Activated CD4-positive, alpha-beta T cell treated with anti-CD3 and anti-CD28 coated beads, Interleukin-2, amount 50 U/mL, for 4 hours (primary cell): Measurements from ENCODE around the gene HOXD13.

Experiments
- DNase-seq, 2 experiments: peaks; one replicate each; pipeline ENCODE4 v3.0.0-alpha.2; 2020

Gene HOXD13

DNA sequence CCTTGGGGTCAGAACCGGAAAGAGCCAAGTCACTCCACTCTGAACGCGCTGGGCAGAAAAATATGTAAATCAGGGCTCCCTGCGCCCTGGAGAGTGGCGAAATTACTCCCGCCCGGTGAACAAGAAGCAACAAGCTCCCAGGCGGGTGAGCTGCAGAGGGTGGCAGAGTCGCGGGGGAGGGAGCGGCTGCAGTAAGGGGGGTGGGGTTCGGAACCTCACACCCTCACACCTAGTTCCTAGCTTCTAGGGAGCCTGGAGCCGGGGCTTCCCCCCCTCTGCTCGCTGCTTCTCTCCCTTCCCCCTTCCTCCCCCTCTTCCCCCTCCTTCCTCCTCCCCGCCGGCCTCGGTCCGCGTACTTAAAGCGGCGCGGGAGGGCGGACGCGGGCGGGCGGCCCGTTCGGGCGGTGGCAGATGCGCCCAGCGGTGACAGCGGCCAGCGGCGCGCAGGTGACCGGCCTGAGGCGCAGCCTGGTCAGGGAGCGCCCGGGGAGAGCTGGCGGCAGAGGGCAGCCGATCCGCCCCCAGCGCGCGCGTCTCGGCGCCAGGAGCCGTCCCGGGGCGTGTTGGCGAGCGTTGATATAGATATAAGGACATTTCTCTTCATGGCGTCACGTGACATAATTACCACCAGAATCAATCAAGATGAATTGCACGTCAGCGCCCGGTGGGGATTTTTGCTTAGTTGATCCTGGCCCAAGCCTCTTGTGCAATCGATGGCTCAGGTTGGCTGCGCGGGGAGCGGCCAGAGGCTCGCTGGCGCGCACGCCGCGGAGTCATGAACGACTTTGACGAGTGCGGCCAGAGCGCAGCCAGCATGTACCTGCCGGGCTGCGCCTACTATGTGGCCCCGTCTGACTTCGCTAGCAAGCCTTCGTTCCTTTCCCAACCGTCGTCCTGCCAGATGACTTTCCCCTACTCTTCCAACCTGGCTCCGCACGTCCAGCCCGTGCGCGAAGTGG is 14.3 kb downstream of the HOXD13 start, which contains the start of gene HOXD11:
HOXD11 (plus strand) TSS at position 700 of the 959 bp plus-strand sequence; CDS start at position 776, 76 bp downstream.
- DNase-seq = no peak

DNA sequence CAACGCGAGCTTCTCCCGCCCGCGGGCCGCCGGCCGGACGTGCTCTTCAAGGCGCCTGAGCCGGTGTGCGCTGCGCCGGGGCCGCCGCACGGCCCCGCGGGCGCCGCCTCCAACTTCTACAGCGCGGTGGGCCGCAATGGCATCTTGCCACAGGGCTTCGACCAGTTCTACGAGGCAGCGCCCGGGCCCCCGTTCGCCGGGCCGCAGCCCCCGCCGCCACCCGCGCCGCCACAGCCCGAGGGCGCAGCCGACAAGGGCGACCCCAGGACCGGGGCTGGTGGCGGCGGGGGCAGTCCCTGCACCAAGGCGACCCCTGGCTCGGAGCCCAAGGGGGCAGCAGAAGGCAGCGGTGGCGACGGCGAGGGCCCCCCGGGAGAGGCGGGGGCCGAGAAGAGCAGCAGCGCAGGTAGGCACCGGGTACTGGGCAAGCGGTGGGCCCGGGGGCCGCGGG is 15.2 kb downstream of the HOXD13 start:
- no peak for DNase-seq

DNA sequence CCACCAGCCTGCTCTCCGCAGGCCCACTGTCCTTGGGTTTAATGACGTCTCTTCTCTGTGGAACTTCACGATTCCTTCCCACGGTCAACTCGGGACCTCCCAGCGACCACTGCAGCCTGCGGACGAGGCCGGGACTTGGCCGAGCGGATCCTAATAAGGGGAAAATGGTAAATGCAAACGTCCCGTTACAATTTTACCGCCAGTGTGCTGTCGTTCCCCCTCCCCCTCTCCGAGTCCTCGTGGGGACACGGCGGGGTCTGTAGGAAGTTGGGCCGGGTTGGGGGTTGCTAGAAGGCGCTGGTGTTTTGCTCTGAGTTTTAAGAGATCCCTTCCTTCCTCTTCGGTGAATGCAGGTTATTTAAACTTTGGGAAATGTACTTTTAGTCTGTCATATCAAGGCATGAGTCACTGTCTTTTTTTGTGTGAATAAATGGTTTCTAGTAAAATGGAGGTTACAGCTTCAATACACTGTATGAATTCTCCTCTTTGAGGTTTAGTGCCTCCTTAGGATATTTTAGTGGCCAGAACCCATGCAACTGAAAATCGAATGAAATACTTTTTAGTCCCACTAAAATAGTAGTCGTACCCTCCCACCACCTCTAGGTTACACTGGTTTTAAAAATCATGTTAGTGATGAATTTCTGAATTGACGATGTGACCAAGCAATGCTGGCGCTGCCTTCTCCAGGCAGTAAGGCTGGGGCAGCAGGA is 16.8 kb downstream of the HOXD13 start:
- no peak for DNase-seq

DNA sequence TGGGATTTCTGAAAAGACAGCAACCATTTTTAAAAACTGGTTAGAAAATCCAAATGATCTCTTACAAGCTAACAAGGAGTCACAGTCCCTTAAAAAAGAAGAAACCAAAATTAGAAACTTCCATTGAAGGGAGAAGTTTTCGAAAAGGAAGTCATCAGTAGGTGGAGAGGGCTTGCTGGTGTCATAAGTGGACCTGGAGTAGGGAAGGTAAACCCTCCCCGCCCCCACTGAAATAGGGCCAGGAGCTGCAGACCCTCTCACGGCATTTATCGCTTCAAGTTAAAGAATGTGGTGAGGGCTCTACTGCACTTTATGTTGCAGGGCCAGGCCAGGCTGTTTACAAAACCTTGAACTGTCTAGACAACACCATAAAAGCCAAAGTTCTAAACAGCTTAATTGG is 17.4 kb downstream of the HOXD13 start:
- no peak for DNase-seq

DNA sequence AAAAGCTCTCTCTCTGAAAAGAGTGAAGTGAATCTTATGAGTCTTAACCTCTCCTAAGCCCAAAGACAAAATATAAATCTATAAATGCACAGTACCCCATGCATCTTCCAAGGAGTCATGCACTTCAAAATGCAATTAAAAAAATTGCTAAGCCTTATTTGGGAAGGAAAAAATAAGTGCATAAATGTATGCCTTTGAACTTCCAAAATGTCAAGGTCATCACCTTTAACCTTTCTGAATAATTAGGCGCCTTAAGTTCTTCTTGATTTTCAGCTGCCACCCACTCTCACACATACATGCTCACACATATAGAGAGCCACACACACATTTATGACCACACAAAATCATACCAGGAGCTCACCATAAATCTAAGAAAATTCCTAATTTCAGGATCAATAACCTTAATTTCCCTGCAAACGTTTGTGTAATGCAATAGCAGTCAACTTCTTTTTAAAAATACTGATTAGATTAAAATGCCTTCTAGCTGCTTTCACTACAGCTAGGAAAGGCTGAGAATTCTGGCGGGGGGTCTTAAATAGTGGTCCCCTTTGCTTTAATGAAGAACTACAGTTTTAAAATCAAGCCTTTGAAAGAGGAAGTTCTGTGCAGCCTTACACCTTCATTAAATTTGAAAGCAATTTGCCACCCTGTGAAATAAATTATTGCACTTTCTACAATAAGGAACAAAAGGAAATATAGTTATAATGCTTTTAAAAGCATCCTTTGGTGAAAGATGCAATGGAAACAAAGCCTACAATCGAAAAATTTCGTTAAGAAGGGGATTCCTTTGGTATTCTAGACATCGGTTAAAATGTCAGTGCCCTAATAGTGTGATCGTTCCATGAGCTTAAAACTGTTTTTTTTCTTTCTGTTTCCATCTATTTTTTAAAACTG is 18.1 kb downstream of the HOXD13 start:
- no peak for DNase-seq

DNA sequence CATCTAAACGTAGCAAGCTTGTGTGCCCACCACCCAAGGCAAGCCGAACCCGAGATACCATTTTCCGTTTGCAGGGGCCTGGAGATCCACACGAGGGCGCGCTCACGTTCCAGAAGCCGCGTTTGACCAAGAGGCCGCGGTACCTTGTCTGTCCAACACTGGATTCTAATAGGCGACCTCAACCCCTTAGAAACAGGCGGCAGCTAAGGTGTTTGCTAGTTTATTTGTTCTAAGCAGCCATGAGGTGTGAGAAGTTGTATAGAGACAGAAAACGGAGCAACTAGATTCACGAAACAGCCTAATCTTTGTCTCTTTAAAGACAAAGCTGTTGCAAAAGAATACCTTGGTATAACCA is 18.8 kb downstream of the HOXD13 start:
- DNase-seq = no peak

DNA sequence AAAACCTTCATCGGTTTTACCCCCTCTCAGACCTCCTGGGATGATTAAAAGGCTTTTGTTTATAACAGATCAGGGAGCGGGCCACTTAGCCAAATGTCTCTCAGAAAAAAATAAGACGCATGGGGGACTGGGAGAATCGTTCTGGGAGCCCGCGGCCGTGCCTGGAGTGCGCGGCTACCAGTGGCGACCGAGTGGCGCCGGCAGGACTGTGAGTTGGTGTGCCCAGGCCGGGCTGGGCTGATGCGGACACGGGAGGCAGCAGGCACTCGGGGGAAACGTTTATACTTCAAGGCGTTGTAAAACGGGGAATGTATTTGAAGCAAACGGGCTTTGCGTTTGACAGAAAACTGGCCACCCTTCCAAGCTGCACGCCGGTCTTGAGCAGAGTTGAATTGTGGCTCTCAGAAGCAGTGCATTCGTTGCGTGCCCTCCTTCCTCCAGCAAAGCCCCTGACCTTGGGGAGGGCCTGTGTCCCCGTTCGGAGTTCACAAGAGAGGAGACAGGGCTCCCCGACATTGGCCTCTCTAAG is 19.4 kb downstream of the HOXD13 start:
- DNase-seq = no peak

DNA sequence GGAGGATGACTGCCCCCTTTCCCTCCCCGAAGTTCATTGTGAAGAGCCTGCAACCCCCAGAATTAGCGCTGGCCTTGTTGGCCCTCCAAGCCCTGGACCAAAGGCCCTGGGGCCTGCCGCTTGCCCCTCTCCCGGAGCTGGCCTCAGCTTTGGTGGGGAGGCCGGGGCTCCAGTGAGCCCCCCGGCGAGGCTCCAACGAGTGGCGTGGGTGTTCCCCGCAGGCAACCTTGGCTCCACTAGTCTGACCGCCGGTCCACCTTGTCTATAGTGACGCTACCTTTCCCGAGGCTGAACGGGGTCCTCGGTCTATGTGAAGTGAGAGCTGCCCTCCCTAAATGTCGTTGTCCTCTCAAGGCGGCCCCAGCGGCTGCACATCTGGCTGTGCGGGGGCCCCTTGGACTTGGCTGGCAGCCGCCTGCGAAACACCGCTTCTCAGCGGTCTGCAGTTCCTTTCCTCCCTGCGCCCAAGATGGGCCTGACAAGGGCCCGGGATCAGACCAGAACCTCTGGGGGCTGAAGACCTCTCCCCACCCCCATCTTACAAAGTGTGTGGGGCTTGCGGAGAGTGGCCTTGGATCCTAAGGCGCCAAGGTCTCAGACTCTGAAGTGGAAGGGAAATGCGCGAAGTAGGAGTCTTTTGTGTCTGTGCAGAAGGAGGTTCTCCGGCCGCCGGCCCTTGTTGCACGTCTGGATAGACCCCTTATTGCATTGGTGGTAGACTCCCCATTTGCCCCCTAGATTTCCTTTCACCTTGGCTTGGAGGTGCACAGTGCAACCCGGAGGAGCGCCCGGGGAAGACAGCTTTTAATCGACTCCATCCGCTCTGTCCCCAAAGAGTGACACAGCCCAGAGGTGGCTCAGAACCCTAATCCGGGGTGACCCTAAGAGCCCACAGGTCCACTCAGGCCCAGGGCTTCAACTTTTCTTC is 20.1 kb downstream of the HOXD13 start:
- DNase-seq = no peak

DNA sequence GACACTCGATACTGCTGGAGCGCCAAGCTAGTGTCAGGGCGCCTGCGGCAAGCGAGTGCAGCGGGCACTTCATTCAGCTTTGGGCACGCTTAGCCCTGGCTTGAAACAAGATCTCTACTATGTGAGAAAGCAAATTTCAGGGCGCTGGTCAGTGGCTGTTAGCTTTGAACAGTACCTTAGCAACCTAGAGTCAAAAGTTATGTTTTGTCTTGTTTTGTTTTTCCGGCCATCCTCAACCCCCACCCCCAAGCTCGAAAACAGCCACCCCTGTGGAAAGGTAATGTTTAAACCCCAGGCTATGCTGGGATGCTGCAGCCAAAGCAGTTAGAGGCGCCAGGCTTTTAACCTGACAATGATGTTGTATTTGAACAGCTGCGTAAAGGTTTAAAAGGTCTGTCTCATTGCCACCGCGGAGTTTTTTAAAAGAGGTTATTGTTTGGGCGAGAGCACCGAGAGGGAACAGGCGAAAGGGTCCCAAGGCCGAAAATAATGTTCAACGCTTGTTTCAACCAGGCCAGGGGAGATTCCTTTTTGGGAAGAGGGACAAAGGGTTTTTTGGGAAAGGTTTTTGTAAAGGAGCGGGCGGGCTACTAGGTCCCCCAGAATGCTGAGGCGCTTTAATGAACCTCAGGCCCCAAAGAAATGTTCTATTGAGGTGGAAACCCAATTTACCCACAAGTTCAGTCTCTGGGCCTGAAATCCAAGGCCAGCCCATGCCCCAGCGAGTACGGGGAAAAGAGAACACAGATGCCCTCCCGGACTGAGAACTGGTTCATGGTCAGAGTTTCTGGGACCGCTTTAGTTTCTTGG is 21.8 kb downstream of the HOXD13 start:
- DNase-seq = no peak

DNA sequence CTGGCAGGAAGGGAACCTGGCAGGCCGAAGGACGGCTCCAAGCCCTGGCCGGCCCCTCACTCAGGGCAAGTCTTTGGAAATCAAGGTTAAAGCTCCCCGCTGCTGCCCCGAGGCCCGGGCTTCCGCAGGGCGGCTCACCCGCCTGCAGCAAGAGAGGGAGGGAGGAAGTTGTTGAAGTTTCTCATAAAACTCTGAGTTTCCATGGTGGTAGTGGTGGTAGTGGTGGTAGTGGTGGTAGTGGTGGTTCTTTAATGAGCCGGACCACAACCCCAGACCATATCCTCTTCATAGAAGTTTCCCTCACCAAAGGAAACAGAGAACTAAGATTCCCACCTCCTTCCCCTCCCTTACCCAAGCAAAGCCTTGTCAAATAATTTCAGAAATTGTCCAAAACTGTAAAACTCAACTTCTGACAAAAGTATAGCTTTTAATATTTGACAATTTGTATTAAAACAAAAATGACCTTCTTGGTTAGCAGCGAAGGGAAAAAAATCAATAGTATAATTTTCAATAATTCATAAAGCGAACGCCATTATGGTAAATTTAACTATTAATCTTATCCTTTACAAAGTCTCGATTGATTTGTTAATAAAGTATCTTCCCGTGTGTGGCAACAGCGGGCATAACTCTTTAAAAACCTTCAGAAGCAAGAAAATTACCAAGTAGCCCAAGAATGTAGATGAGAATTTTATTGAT is 22.6 kb downstream of the HOXD13 start:
- no peak for DNase-seq

DNA sequence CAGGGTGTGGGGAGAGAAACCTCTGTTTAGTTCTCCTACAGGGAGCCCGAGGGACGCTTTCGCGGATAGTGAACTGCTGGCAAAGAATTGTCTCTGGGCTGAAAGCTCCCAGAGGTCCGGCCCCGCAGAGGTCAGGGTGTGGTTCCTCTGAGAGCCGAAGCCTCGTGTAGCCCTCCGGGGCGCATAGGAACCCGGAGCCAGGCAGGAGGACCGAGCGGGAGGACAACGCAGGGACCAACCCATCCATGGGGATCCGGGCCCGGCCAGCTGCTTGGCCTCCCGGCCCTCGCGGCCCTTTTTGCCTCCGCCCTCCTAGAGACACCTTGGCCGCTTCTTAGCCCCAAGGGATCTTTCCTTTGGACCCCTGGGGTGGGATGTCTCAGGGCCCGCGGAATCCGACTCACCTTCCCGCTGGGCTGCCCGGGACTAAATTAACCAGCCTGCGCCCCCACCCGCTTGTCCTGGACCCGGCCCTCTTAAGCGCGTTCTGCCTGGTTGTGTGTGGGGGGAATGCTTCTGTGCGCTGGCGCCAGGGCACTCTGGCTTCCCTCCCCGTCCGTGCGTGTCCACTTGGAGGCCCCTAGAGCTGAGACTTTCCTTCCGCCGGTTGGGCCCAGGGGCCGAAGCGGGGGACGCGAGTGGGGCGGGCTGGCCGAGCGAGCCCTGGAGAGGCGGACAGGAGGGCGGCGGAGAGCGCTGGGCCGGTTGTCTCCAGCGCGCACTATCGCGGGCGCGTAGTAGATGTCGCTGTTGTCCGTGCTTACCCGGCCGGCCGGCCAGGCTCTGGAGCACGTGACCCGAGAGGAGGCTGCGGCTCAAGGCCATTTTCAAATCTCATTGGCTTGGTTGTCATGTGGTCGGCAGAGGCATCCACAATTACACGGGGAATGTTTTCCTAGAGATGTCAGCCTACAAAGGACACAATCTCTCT is 23.6 kb downstream of the HOXD13 start, which contains the start of gene HOXD10:
HOXD10 (plus strand) TSS at position 896 of the 931 bp plus-strand sequence. CDS start 56 bp downstream, outside the sequence.
- DNase-seq = no peak

DNA sequence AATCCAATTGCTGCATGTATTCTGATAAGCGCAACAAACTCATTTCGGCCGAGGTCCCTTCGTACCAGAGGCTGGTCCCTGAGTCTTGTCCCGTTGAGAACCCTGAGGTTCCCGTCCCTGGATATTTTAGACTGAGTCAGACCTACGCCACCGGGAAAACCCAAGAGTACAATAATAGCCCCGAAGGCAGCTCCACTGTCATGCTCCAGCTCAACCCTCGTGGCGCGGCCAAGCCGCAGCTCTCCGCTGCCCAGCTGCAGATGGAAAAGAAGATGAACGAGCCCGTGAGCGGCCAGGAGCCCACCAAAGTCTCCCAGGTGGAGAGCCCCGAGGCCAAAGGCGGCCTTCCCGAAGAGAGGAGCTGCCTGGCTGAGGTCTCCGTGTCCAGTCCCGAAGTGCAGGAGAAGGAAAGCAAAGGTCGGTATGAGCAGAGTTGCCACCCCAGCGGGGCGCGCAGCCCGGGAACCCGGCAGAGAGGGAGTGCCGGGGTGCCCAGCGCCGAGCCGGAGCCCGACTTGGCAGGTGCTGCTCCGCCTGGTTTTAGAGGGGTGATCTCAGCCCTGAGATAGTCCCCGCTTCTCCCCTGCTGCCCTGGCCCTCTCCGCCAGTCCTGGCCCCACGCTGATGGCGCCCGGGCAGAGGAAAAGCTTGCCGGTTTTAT is 24.8 kb downstream of the HOXD13 start:
- DNase-seq = no peak

DNA sequence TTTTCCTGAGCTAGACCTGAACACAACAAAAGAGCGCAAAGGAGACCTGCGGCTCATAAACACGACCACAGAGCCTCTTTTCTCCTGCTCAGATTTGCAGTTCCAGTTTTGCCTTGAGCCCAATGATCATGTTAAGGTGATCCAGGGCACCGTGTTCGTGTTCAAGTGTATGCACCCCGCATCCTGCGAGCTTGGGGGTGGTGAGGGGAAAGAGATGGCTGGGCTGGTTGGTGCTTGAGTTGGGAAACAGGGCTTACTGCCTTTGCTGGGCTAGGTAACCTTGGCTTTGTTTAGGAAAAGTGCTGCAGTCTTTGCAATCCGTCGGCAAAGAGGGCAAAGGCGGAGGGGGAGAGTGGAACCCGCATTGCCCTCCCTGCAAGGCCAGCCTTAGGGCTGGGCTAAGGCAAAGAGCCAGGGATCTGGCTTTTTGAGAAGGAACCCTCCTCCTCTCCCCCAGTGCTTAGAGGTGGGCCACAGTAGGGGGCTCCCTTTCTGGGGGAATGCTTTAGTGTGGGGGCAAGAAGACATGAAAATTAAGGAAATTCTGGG is 25.4 kb downstream of the HOXD13 start:
- DNase-seq = no peak

DNA sequence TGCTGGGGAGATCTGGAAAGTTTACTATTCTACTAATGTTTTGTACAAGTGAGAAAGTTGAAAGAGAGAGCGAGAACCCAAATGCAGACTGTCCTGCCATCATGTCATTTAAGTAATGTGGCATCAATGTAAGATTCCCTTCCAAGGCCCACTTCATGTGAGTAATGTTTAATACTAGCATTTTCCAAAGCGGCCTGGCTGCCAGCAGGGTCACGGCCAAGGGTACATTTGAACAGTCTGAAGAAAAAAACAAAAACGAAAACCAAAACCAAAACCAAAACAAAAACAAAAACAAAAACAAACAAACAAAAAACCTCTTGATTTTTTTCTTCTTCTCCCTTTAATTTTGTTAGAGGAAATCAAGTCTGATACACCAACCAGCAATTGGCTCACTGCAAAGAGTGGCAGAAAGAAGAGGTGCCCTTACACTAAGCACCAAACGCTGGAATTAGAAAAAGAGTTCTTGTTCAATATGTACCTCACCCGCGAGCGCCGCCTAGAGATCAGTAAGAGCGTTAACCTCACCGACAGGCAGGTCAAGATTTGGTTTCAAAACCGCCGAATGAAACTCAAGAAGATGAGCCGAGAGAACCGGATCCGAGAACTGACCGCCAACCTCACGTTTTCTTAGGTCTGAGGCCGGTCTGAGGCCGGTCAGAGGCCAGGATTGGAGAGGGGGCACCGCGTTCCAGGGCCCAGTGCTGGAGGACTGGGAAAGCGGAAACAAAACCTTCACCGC is 26.2 kb downstream of the HOXD13 start:
- no peak for DNase-seq

DNA sequence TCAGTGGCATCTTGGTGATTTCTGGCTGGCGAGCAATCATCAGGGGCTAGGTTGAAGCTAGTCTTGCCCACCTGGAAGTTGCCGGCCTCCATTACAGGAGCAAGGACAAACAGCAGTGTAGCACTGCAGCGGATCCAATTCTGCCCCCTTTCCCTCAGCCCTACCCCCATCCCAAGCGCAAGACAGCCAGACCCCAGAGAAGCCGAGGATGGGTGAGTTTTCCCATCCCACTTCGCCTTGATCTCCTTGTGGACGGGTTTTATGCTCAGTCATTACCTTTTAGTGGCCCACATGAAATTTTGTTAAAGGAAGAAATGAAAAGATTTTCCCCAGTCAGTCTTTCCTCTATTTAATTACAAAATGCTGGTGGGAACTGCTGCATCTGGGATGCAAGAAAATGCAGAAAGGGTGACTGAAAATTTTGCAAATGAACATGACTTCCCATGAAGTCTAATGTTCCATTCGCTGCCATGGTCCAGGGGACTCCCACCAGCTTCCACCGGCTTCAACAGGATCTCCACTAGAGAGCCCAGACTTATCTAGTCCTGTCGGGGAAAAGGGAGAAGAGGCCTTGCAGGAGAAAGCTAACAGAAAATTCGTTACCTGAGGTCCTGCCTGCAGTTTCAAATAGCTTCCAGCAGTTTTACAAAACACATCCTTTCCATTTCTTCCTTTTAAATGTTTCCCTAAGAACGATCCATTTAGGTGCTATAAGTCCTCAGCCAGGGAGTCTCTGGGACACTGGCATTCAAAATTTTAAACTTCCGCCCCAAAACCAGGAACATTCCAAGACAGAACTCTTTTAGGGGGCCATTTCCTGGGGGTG is 28.1 kb downstream of the HOXD13 start:
- DNase-seq = no peak
